Liver (tissue), 3 donors: ENCODE measurements around the gene GBA3.

ENCODE experiments used
- EGR1 ChIP-seq, 2 donors: IDR thresholded peaks; 2 replicates each; pipeline ENCODE4 v1.6.1; 2016 to 2018; ENCODE audit warnings: antibody characterized with exemption in 2 of 2, low read depth in 2 of 2
- FOXA1 ChIP-seq: IDR thresholded peaks from 2 replicates; pipeline ENCODE4 v1.6.1; 2016; ENCODE audit warnings: antibody characterized with exemption
- HNF4A ChIP-seq, 2 donors: conservative IDR thresholded peaks; 2 replicates each; pipeline ENCODE4 v1.6.1; 2016; ENCODE audit warnings: antibody characterized with exemption in 2 of 2, mild to moderate bottlenecking in 2 of 2
- JUND ChIP-seq, 2 donors: IDR thresholded peaks; 2 replicates each; pipeline ENCODE4 v1.6.1; 2016; ENCODE audit warnings: antibody characterized with exemption in 2 of 2
- RAD21 ChIP-seq, 2 donors: IDR thresholded peaks; 2 replicates each; pipeline ENCODE4 v1.6.1; 2016; ENCODE audit warnings: antibody characterized with exemption in 2 of 2, mild to moderate bottlenecking in 2 of 2
- TAF1 ChIP-seq: conservative IDR thresholded peaks from 2 replicates; pipeline ENCODE4 v1.6.1; 2016; ENCODE audit warnings: antibody characterized with exemption, mild to moderate bottlenecking
- YY1 ChIP-seq: IDR thresholded peaks from 2 replicates; pipeline ENCODE4 v1.6.1; 2016; ENCODE audit warnings: antibody characterized with exemption, mild to moderate bottlenecking
- TF ChIP-seq, protein P1 (sequence below): IDR thresholded peaks from 2 replicates; pipeline ENCODE4 v1.6.1; 2016; ENCODE audit warnings: antibody characterized with exemption
- TF ChIP-seq, protein P2 (sequence below): fragments of 150-350 bp; IDR thresholded peaks from 2 replicates; pipeline ENCODE4 v1.5.1; 2017; ENCODE audit warnings: improper control_type of control experiment, low read depth, low read length; ENCODE audit not compliant: missing input control
- TF ChIP-seq, protein P3 (sequence below): IDR thresholded peaks from 2 replicates; pipeline ENCODE4 v1.6.1; 2016; ENCODE audit warnings: antibody characterized with exemption
- TF ChIP-seq, protein P4 (sequence below): IDR thresholded peaks from 2 replicates; pipeline ENCODE4 v1.6.1; 2016; ENCODE audit warnings: antibody characterized with exemption
- donor health status: healthy.
- donor health status: healthy.

DNA sequence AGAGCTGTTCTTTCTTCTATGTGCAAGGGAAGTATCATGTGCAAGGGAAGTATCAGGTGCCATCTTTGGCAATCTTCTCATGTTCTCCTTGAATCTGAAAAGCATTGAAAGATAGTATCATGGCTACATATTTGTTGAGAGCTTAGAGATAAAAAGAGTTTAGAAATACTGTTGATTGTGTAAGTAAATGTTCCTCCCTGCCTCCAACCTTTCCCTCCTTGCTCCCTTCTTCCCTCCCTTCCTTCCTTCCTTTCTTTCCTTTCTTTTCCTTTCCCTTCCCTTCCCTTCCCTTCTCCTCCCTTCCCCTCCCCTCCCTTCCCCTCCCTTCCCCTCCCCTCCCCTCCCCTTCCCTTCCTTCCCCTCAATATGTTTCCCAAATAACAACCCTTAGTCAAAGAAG lies 108.7 kb downstream of the GBA3 start:
- TF ChIP-seq, protein P1, sequence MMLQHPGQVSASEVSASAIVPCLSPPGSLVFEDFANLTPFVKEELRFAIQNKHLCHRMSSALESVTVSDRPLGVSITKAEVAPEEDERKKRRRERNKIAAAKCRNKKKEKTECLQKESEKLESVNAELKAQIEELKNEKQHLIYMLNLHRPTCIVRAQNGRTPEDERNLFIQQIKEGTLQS, result no peak
- TF ChIP-seq, protein P2, sequence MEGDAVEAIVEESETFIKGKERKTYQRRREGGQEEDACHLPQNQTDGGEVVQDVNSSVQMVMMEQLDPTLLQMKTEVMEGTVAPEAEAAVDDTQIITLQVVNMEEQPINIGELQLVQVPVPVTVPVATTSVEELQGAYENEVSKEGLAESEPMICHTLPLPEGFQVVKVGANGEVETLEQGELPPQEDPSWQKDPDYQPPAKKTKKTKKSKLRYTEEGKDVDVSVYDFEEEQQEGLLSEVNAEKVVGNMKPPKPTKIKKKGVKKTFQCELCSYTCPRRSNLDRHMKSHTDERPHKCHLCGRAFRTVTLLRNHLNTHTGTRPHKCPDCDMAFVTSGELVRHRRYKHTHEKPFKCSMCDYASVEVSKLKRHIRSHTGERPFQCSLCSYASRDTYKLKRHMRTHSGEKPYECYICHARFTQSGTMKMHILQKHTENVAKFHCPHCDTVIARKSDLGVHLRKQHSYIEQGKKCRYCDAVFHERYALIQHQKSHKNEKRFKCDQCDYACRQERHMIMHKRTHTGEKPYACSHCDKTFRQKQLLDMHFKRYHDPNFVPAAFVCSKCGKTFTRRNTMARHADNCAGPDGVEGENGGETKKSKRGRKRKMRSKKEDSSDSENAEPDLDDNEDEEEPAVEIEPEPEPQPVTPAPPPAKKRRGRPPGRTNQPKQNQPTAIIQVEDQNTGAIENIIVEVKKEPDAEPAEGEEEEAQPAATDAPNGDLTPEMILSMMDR, result no peak
- TF ChIP-seq, protein P3, sequence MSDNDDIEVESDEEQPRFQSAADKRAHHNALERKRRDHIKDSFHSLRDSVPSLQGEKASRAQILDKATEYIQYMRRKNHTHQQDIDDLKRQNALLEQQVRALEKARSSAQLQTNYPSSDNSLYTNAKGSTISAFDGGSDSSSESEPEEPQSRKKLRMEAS, result no peak
- TF ChIP-seq RAD21 (IDR thresholded peaks at IDR 0.05) (no peak), JUND (IDR thresholded peaks at IDR 0.05) (no peak), EGR1 (IDR thresholded peaks at IDR 0.05; ENCODE audit: low read depth in 2 of 2) (no peak), YY1 (no peak), TAF1 (no peak), HNF4A (conservative IDR thresholded peaks at IDR 0.05) (no peak), FOXA1 (no peak)
- TF ChIP-seq, protein P4, sequence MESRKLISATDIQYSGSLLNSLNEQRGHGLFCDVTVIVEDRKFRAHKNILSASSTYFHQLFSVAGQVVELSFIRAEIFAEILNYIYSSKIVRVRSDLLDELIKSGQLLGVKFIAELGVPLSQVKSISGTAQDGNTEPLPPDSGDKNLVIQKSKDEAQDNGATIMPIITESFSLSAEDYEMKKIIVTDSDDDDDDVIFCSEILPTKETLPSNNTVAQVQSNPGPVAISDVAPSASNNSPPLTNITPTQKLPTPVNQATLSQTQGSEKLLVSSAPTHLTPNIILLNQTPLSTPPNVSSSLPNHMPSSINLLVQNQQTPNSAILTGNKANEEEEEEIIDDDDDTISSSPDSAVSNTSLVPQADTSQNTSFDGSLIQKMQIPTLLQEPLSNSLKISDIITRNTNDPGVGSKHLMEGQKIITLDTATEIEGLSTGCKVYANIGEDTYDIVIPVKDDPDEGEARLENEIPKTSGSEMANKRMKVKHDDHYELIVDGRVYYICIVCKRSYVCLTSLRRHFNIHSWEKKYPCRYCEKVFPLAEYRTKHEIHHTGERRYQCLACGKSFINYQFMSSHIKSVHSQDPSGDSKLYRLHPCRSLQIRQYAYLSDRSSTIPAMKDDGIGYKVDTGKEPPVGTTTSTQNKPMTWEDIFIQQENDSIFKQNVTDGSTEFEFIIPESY, result no peak
